HG03159 (cell line): ENCODE results near the gene COX19.

Experiments
- ATAC-seq: cut with Tn5 transposase; IDR thresholded peaks from one replicate; pipeline ENCODE4 v1.9.1; 2021; ENCODE audit warnings: mild to moderate bottlenecking, moderate library complexity; ENCODE audit not compliant: unreplicated experiment

COX19 gene

GRCh38 chr7:917255-918117 is 57.9 kb downstream of the COX19 start:
- no peak for ATAC-seq

- ATAC-seq: no peak
Measured at GRCh38 chr7:916291-916941, 58.9 kb downstream of the COX19 start.
